RPMI7951 (cell line): ENCODE results near the gene MAFF. TPM values are rescaled to one million over a fixed set of nuclear protein-coding genes. Genes with fewer than 3 reads are reported as not detected.

Experiments
- DNase-seq: peaks from one replicate; pipeline ENCODE4 v3.0.0-alpha.2; 2012; ENCODE audit warnings: low read depth
- total RNA-seq: library from RNA; depleted of rRNA; stranded (reverse); fragments of >200 nt; shearing (Covaris generic); gene quantifications from 2 replicates; pipeline ENCODE4 v1.2.3, GENCODE V29; 2014

Gene MAFF
- total RNA-seq, 1 experiment from 2014 or later, result 6.4 TPM

GRCh38 chr22:38203855-38204514 lies 2.2 kb downstream of the MAFF start:
- peak; percentile 61 for DNase-seq

GRCh38 chr22:38204784-38205183 lies 3.0 kb downstream of the MAFF start:
- DNase-seq, result no peak

GRCh38 chr22:38205261-38206128 lies 3.7 kb downstream of the MAFF start:
- DNase-seq, result no peak

DNA sequence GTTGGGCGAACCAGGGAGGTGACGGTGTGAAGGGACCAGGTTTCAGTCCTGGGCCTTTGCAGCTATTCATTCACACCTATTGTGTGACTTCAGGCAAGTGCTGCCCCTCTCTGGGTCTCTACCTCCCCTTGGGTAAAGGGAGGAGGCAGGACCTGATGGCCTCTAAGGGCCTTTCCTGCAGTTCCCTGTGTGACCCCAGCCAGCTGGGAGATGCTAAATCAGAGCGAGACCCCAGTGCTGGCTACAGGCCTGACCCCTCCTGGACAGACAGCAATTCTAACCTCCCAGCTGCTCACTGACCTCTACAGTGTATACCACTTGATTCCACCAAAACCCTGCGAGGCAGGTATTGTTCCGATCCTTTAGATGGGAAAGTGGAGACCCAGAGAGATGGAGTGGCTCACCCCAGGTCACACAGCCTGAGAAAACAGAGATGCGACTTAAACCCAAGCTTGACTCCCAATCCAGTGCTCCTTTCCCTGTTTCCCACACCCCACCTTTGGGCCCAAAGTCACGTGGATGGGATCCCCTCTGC lies 6.2 kb downstream of the MAFF start:
- no peak for DNase-seq

- no peak for DNase-seq
Measured at GRCh38 chr22:38208551-38208968, 6.8 kb downstream of the MAFF start.

DNA sequence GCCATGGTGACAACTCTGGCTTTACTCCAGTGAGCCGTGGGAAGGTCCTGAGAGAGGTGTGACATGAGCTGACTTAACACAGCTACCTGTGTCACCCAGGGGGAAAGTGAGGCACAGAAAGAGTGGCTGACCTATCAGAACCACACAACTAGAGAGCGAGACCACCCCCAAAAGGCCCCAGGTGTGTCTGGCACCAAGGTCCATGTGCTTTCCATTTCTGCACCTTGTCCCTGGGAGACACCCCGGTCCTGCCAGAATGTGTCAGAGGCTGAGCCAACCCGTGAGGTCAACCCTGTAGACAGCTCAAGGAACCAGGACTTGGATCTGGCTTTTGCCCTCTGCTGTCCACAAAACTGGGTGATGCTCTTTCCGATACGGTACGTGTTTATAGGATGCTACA lies 9.8 kb downstream of the MAFF start:
- DNase-seq, result no peak

- DNase-seq, result no peak
Measured at GRCh38 chr22:38212442-38212841, 10.6 kb downstream of the MAFF start.

GRCh38 chr22:38213319-38213989 lies 11.7 kb downstream of the MAFF start:
- no peak for DNase-seq

DNA sequence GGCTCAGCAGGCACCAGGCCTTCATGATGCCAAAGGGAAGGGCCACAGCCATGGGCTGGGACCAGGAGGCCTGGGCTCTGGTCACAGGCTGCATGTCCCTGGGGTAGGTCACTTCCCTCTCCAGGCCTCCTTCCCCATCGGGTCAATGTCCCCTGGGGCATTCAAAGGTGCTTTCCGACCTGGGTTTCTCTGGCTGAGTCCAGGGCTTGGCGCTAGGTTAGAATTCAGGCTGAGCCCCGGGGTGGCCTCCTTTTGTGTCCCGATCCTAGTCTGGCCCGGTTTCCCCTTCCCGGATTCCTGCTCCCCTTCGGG lies 12.2 kb downstream of the MAFF start:
- no peak for DNase-seq

- DNase-seq, result no peak
Measured at GRCh38 chr22:38214302-38215056, 12.7 kb downstream of the MAFF start.

DNA sequence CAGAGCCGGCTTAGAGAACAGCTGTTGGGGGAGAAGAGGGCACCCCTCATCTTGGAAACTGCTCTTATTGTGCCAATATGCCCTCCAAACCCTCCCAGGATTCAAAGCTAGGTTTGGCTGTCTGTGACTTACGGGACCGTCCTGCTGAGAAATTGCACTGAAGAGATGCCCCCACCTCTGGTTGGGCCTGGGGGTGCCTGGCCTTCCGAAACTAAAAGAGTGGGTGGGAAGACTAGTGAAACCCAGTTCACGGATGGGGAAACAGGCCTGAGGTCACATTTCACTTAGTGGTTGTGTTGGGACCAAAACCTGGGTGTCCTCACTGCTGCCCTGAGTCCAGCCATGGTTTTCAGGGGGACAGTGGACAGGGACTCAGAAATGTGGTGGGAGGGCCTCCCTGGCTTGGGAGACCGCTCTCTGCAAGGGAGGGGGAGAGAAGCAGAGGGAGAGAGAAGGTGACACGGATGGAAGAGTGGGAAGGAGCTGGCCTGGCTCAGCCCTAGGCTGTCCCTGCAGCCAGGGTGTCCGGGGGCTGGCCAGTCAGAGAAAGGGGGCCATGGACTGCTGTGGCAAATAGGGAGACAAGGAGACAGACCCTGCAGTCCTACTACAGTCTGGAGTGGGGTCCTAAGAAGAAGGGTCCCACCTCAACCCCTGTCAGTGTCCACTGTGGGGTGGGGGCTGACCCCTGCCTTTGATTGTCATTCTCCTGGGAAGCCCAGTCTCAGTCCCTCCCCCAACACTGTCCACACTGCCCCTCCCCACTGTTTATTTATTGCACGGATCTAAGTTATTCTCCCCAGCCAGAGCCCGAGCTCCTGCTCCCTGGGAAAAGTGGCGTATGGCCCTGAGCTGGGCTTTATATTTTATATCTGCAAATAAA lies 13.6 kb downstream of the MAFF start:
- no peak for DNase-seq

- DNase-seq, result peak; percentile 93
Measured at GRCh38 chr22:38218661-38219622, 17.1 kb downstream of the MAFF start.

GRCh38 chr22:38219632-38220031 lies 17.8 kb downstream of the MAFF start:
- DNase-seq, result no peak

GRCh38 chr22:38220163-38220562 lies 18.4 kb downstream of the MAFF start:
- no peak for DNase-seq

DNA sequence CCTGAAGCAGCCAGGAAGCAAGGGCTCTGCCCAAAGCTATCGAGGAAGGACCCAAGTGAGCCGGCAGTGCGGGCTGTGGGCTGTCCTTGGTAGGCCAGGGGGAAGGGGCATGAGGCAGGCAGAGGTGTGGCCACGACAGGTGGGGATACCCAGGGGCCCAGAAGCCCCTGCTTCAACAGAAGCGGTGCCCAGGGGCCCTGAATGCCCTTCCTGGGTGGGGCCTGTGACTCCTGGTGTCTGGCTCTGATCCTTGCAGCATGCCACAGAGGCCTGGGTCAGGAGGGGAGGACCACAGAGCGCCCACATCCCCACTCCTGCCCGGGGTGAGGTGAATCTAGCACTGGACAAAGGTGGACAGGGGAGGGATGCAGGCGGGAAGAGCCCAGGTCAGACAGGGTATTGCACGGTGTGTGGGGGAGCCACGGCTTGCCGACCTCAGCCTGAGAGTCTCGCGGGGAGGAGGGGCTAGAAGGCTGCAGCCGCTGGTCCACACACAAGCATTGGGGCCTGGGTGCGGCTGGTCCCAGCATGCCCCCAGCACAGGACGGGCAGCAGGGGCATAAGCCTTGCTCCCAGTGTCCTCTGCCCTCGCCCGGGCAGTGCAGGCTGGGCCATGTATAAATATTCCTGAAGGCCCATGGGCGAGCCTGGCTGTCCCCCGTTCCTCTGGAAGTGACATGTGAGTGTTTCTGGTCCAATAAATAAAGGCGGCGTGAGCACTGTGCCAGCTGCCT lies 19.0 kb downstream of the MAFF start:
- DNase-seq, result no peak

GRCh38 chr22:38221407-38221806 lies 19.6 kb downstream of the MAFF start:
- DNase-seq, result no peak

- DNase-seq, result no peak
Measured at GRCh38 chr22:38221908-38222796, 20.4 kb downstream of the MAFF start.

DNA sequence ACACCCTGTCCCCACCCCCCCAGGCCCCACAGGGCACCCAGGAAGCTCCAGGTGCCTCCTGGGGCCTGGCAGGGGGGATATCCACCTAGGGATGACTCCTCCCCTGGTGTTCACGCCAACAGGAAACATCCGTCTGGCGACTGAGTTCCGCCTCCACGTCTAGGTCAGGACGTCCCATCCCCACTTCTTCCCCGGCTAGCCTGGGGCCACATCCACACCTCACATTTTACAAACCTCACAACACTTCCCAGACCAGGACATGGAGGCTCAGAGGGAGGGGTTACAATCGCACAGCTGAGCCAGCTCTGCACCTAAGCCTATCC lies 21.0 kb downstream of the MAFF start:
- no peak for DNase-seq
